GM12878 (cell line): ENCODE measurements around the gene SLC9C1. TPM values are rescaled to one million over a fixed set of nuclear protein-coding genes. Genes with fewer than 3 reads are reported as not detected.

ENCODE experiments used
- CHD2 ChIP-seq: IDR thresholded peaks from 2 replicates; pipeline ENCODE4 v1.6.1; 2011; ENCODE audit warnings: low read depth, low read length, improper control_type of control experiment, borderline replicate concordance
- DPF2 ChIP-seq: fragments of 450-650 bp; IDR thresholded peaks from 2 replicates; pipeline ENCODE4 v1.6.1; 2017; ENCODE audit warnings: mild to moderate bottlenecking
- FOXK2 ChIP-seq: fragments of 450-650 bp; IDR thresholded peaks from 2 replicates; pipeline ENCODE4 v1.6.1; 2017; ENCODE audit warnings: mild to moderate bottlenecking, moderate library complexity
- IKZF1 ChIP-seq: fragments of 450-650 bp; conservative IDR thresholded peaks from 2 replicates; pipeline ENCODE4 v1.6.1; 2017; ENCODE audit warnings: antibody characterized with exemption, mild to moderate bottlenecking
- IKZF2 ChIP-seq, 2 experiments: fragments of 450-650 bp; IDR thresholded peaks; 2 replicates each; pipeline ENCODE4 v1.6.1; 2017; ENCODE audit warnings: mild to moderate bottlenecking in 2 of 2, moderate library complexity in 2 of 2
- LARP7 ChIP-seq: fragments of 450-650 bp; IDR thresholded peaks from 2 replicates; pipeline ENCODE4 v1.6.1; 2017; ENCODE audit warnings: mild to moderate bottlenecking
- MEF2A ChIP-seq: IDR thresholded peaks from 2 replicates; pipeline ENCODE4 v1.6.1; 2011; ENCODE audit warnings: low read depth, mild to moderate bottlenecking, low read length, moderate library complexity; ENCODE audit not compliant: insufficient read depth
- MYB ChIP-seq: fragments of 150-350 bp; IDR thresholded peaks from 2 replicates; pipeline ENCODE4 v1.6.1; 2014; ENCODE audit warnings: mild to moderate bottlenecking, low read depth, low read length, borderline replicate concordance
- NR2C1 ChIP-seq: fragments of 450-650 bp; IDR thresholded peaks from 2 replicates; pipeline ENCODE4 v1.6.1; 2017; ENCODE audit warnings: antibody characterized with exemption, mild to moderate bottlenecking, moderate library complexity
- SMAD5 ChIP-seq: IDR thresholded peaks from 2 replicates; pipeline ENCODE4 v1.6.1; 2016; ENCODE audit warnings: antibody characterized with exemption, low read depth
- SP1 ChIP-seq: IDR thresholded peaks from one replicate; pipeline ENCODE4 v1.6.1; 2011; ENCODE audit warnings: low read depth, low read length
- STAT3 ChIP-seq: IDR thresholded peaks from 2 replicates; pipeline ENCODE4 v1.6.1; 2011; ENCODE audit warnings: low read depth, low read length, improper control_type of control experiment
- WRNIP1 ChIP-seq: IDR thresholded peaks from 2 replicates; pipeline ENCODE4 v1.6.1; 2011; ENCODE audit warnings: low read depth, low read length, improper control_type of control experiment, borderline replicate concordance
- ZNF24 ChIP-seq: fragments of 450-650 bp; IDR thresholded peaks from 2 replicates; pipeline ENCODE4 v1.6.1; 2017; ENCODE audit warnings: antibody characterized with exemption, mild to moderate bottlenecking
- ZNF622 ChIP-seq: fragments of 450-650 bp; IDR thresholded peaks from 2 replicates; pipeline ENCODE4 v1.6.1; 2017; ENCODE audit warnings: mild to moderate bottlenecking, inconsistent platforms
- ZZZ3 ChIP-seq: IDR thresholded peaks from 2 replicates; pipeline ENCODE4 v1.6.1; 2011; ENCODE audit warnings: low read depth; ENCODE audit not compliant: control insufficient read depth, insufficient read length
- polyA plus RNA-seq, 11 experiments: library from polyadenylated mRNA; depleted of rRNA in 4 of 11; unstranded in 6 of 11; stranded (reverse) in 5 of 11; fragments of >200 nt; fragmentation: Nextera tagmentation in 4 of 11; fragmentation: Illumina TruSeq in 1 of 11; extraction: Ambion mirVana in 4 of 11; extraction: Trizol in 1 of 11; gene quantifications; 1 replicate in 1 of 11; 2 replicates in 10 of 11; pipeline versions ENCODE4 v1.2.1 to v1.2.3, GENCODE V29; 2011 to 2016; ENCODE audit warnings: inconsistent platforms in 2 of 11, missing spikeins in 2 of 11, low read depth in 1 of 11
- total RNA-seq, 4 experiments: library from RNA; depleted of rRNA in 3 of 4; stranded (reverse); fragments of >200 nt in 3 of 4; fragmentation: Illumina TruSeq in 1 of 4; extraction: Trizol in 1 of 4; gene quantifications; 2 replicates each; pipeline versions ENCODE4 v1.2.1 to v1.2.3, GENCODE V29; 2013 to 2021
- TF ChIP-seq, protein P1 (sequence below): fragments of 450-650 bp; IDR thresholded peaks from 2 replicates; pipeline ENCODE4 v1.6.1; 2016; ENCODE audit warnings: mild to moderate bottlenecking, moderate library complexity, borderline replicate concordance
- TF ChIP-seq, protein P2 (sequence below): IDR thresholded peaks from 2 replicates; pipeline ENCODE4 v1.6.1; 2012; ENCODE audit warnings: low read depth, low read length, improper control_type of control experiment
- TF ChIP-seq, protein P3 (sequence below): fragments of 450-650 bp; IDR thresholded peaks from 2 replicates; pipeline ENCODE4 v1.6.1; 2017; ENCODE audit warnings: mild to moderate bottlenecking
- TF ChIP-seq, protein P4 (sequence below): fragments of 450-650 bp; IDR thresholded peaks from 2 replicates; pipeline ENCODE4 v1.6.1; 2017; ENCODE audit warnings: mild to moderate bottlenecking, moderate library complexity

Gene SLC9C1
- total and polyA plus RNA-seq, 10 of the 15 experiments (the other 5 are each of a cell fraction or from before 2014, with no cell fraction given): not detected

DNA sequence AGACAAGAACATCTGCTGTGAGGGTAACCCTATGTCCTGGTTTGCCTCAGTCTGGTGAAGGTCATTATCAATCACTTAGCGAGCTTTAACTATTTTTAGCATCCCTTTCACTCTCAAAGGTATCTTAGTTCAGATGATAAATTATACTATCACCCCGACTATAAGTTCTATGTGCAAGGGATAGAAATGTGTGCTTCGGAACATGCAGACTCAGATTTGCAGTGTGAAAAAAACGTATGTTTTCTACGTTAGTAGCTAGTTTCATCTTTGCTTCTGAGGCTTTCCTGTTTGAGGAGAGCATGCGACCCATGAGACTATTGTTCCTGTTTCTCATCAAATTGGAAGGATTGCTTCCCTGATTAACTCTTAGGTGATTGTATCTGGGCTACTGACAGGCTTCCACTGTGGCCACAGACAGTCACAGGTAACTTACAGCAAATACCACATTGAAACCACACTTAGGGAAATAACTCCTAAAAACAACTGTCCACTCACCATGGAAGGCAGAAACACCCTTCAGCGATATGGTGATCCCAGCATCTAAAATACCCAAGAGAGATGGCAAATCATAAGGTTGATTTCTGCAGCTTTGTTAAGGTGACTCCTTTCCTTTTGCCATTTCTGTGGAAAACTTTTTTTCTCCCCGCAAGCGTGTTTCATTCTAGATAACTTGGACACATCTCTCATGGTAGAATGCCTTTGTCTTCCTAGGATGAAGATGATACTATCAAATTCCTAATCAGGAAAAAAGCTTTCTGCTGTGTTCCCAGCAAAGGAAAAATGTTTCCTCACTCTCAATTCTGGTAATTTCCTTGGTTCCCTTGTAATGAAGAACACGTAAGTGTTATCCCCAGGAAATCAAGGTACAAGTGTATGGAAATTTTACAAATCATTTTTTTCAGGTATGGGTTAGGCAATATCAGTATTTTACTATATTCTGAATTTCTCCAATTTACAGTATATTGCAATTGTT lies 166.2 kb downstream of the SLC9C1 start (continued):
- TF ChIP-seq, protein P1, sequence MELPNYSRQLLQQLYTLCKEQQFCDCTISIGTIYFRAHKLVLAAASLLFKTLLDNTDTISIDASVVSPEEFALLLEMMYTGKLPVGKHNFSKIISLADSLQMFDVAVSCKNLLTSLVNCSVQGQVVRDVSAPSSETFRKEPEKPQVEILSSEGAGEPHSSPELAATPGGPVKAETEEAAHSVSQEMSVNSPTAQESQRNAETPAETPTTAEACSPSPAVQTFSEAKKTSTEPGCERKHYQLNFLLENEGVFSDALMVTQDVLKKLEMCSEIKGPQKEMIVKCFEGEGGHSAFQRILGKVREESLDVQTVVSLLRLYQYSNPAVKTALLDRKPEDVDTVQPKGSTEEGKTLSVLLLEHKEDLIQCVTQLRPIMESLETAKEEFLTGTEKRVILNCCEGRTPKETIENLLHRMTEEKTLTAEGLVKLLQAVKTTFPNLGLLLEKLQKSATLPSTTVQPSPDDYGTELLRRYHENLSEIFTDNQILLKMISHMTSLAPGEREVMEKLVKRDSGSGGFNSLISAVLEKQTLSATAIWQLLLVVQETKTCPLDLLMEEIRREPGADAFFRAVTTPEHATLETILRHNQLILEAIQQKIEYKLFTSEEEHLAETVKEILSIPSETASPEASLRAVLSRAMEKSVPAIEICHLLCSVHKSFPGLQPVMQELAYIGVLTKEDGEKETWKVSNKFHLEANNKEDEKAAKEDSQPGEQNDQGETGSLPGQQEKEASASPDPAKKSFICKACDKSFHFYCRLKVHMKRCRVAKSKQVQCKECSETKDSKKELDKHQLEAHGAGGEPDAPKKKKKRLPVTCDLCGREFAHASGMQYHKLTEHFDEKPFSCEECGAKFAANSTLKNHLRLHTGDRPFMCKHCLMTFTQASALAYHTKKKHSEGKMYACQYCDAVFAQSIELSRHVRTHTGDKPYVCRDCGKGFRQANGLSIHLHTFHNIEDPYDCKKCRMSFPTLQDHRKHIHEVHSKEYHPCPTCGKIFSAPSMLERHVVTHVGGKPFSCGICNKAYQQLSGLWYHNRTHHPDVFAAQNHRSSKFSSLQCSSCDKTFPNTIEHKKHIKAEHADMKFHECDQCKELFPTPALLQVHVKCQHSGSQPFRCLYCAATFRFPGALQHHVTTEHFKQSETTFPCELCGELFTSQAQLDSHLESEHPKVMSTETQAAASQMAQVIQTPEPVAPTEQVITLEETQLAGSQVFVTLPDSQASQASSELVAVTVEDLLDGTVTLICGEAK: no peak
- TF ChIP-seq SP1 (no peak), CHD2 (0 out of 2 replicates have a peak, but pooled peaks have one; percentile 48), MEF2A (peak; percentile 51; the same call in 1 of the 2 replicates), ZZZ3 (no peak), IKZF1 (peak; percentile 79), MYB (no peak), DPF2 (no peak; the same call in 1 of the 2 replicates), FOXK2 (no peak), IKZF2 (IDR thresholded peaks at IDR 0.05) (peak; percentile 82 to 87), STAT3 (0 out of 2 replicates have a peak, but pooled peaks have one; percentile 22), ZNF622 (no peak), NR2C1 (no peak), LARP7 (0 out of 2 replicates have a peak, but pooled peaks have one; percentile 13), WRNIP1 (0 out of 2 replicates have a peak, but pooled peaks have one; percentile 33), SMAD5 (no peak; the same call in 1 of the 2 replicates), ZNF24 (0 out of 2 replicates have a peak, but pooled peaks have one; percentile 59)
- TF ChIP-seq, protein P2, sequence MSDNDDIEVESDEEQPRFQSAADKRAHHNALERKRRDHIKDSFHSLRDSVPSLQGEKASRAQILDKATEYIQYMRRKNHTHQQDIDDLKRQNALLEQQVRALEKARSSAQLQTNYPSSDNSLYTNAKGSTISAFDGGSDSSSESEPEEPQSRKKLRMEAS: no peak
- TF ChIP-seq, protein P3, sequence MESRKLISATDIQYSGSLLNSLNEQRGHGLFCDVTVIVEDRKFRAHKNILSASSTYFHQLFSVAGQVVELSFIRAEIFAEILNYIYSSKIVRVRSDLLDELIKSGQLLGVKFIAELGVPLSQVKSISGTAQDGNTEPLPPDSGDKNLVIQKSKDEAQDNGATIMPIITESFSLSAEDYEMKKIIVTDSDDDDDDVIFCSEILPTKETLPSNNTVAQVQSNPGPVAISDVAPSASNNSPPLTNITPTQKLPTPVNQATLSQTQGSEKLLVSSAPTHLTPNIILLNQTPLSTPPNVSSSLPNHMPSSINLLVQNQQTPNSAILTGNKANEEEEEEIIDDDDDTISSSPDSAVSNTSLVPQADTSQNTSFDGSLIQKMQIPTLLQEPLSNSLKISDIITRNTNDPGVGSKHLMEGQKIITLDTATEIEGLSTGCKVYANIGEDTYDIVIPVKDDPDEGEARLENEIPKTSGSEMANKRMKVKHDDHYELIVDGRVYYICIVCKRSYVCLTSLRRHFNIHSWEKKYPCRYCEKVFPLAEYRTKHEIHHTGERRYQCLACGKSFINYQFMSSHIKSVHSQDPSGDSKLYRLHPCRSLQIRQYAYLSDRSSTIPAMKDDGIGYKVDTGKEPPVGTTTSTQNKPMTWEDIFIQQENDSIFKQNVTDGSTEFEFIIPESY: no peak
- TF ChIP-seq, protein P4, sequence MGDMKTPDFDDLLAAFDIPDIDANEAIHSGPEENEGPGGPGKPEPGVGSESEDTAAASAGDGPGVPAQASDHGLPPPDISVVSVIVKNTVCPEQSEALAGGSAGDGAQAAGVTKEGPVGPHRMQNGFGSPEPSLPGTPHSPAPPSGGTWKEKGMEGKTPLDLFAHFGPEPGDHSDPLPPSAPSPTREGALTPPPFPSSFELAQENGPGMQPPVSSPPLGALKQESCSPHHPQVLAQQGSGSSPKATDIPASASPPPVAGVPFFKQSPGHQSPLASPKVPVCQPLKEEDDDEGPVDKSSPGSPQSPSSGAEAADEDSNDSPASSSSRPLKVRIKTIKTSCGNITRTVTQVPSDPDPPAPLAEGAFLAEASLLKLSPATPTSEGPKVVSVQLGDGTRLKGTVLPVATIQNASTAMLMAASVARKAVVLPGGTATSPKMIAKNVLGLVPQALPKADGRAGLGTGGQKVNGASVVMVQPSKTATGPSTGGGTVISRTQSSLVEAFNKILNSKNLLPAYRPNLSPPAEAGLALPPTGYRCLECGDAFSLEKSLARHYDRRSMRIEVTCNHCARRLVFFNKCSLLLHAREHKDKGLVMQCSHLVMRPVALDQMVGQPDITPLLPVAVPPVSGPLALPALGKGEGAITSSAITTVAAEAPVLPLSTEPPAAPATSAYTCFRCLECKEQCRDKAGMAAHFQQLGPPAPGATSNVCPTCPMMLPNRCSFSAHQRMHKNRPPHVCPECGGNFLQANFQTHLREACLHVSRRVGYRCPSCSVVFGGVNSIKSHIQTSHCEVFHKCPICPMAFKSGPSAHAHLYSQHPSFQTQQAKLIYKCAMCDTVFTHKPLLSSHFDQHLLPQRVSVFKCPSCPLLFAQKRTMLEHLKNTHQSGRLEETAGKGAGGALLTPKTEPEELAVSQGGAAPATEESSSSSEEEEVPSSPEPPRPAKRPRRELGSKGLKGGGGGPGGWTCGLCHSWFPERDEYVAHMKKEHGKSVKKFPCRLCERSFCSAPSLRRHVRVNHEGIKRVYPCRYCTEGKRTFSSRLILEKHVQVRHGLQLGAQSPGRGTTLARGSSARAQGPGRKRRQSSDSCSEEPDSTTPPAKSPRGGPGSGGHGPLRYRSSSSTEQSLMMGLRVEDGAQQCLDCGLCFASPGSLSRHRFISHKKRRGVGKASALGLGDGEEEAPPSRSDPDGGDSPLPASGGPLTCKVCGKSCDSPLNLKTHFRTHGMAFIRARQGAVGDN: peak; percentile 89
